GM19193 (cell line): ENCODE results near the gene ELOVL2.

Experiments
- POLR2A ChIP-seq: IDR thresholded peaks from 4 replicates; pipeline ENCODE4 v1.6.1; 2011; ENCODE audit not compliant: insufficient read depth, insufficient read length; ENCODE audit errors: extremely low read depth

Gene ELOVL2

DNA sequence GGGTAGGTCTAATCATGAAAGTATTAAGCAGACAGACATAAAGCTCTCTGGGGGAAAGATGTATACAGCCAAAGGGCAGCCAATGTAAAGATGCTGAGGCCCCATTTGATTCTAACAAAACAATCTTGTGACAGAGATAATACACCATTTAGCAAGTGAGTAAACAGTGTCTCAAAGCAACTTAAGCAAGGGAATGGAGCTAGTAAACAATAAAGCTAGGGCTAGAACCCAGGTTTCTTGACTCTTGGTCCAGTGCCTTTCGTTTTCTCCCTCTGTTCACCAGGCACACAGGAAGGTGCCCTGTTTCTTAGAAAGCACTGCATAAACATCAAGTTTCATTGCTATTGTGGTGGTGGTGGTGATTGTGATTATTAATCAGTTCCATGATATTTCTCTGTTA is 5.1 kb downstream of the ELOVL2 start:
- TF ChIP-seq POLR2A = no peak

DNA sequence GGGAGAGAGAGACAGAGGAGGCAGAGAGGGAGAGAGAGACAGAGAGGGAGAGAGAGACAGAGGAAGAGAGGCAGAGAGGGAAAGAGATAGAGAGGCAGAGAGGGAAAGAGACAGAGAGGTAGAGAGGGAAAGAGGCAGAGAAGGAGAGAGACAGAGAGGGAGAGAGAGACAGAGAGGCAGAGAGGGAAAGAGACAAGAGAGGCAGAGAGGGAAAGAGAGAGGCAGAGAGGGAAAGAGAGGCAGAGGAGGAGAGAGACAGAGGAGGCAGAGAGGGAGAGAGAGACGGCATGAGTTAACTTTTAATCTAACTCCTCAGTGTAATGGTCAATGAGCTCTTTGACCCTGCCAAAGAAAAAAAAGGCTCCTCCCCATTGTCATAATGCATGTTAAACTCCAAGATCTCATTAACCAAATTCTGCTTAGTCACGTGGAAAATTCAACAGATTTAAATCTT is 7.1 kb downstream of the ELOVL2 start:
- TF ChIP-seq POLR2A = no peak

DNA sequence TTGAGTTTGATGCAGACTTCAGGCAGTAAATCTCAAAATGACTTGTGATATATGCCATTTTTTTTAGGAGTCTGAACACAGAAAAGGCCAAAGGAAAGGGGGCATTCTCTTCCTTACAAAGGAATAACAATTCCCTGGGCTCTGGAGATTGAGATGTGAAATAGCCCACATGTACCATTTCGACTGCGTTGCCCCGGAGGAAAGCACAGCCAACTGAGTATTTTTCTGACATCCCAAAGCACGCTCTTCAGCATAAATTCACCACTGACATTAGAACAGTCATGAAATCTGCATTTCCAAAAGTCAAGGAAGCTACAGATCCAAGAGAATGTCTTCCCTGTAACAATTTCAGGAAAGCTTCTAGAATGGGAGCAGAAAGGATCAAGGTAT is 7.8 kb downstream of the ELOVL2 start:
- no peak for TF ChIP-seq POLR2A

DNA sequence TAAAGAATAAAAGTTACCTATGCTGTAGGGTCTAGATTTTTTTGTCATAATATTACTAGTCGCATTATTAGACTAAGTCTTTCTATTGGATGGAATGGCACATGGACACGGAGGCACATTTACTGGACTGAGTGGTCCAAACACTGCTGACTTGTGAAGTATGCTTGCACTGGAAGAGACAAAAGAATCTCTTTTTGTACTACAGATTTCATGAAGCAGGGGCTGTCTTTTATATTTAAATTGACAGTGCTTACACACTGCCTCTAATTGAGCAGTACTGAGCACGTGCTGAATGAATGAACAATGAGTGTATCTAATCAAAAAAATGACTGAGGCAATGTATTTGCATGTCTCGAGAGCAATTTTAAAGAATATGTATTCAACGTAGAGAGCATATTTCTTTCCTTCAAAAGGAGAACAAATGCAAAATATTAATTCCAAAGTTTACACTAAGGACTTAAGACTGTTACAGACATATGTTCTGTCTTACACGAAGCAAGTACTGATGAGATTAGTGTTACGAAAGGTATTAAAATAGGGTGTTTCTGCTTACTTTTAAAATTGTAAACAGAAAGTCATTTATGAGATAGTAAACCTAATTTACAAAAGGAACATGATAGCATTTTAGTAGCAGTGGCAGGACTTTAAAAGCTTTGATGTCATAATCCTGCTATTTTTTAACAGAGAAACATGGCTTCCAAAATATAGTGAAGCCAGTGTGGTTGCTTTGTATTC is 8.3 kb downstream of the ELOVL2 start:
- TF ChIP-seq POLR2A = no peak

DNA sequence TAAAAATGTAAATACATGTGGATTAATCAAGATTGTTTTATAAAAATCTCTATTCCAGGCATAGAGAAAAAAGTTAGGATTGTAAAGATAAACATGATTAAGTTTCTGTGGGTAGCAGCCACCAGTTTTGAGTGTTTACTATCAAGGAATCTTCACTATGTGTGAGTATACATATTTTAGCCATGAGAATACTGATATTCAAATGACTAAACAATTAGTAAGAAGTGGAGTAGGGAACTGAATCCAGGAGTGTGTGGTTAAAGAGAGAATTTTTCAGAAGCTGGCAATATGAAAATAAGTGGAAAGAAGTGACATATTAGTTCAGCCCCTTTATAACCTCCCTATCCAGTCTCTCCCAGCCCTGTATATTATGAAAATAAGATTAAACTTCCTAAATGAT is 10.3 kb downstream of the ELOVL2 start:
- TF ChIP-seq POLR2A = no peak

DNA sequence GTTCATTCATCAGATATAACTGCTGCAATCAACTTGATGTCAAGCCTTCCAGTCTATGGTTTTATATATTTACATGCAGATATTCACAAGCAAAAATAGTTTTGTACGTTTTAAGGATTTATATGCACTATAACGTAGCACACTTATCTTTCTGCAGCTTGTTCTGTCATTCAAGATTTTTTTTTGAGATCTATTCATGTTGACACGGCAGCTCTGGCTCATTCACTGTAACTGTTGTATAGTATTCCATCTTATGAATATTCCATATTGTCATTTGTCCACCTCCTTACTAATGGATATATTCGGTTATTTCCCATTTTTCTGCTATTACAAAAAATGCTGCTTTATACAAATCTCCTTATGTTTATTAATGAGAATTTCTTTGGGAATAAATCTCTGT is 13.2 kb downstream of the ELOVL2 start:
- no peak for TF ChIP-seq POLR2A

DNA sequence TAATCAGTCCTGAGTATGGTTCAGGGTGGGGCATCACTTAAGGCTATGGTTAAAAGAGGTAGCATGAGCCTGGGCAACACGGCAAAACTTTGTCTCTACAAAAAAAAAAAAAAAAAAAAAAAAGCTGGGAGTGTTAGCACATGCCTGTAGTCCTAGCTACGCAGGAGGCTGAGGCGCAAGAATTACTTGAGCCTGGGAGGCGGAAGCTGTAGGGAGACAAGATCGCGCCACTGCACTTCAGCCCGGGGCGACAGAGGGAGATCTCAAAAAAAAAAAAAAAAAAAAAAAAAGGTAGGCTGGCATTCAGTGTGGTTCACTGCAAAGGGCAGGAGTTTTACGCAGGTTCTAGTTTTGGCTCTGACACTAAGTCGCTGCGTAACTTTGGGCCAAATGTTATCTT is 15.1 kb downstream of the ELOVL2 start:
- no peak for TF ChIP-seq POLR2A

DNA sequence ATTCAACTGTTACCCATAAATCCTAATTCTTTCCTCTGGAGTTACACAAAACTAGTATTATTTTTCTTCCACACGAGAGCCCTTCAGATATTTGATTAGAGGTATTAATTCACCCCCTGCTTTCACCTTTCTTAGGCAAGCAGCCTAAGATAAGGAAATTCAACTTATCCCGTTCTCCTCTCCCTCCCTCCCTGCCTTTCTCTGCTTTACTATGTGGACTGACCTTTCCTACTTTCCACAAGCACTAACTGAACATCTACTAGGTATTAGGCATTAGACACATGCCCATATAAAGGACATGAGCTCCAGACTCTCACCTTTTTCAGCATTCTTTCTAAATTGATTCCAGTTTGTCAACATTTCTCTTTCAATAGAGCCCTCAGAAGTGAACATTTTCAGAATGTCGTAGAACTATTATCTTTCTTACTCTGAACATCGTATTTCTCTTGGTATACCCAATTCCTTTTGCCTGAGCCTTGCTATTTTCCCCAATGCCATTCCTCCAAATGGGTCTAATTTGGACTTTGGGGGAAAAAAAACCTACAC is 16.5 kb downstream of the ELOVL2 start:
- no peak for TF ChIP-seq POLR2A

DNA sequence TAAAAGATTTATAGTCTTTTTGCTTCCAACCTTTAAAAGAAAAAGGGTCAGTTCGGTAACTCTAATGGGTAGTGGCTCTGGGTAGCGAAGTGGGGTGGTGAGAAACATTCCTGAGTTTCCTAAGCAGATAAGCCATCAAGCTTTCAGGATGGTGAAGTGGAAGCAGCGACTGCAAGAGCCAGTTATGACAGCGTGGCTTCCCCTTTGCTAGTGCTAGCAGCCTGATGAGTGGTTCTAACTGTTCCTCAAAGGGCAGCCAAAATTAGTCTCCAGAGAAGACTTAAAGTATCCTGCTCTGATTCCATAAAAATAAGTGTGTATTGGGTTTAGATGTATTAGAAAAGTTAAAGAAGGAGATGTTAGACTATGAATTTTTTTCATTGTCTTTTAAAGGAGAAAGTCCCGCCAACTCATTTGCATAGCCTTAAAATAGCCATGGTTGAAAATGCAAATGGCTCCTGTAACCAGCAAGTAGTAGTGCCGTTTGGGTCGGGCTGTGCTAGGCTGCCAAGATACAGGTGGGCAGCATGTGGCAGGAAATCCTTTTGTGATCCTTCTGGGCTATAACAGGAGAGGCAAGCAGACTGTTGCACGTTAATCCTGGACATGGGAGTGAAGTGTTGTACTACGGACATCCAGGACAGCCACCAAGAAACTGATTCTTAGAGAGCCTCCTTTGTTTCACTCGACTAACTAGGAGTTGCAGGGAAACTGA is 18.0 kb downstream of the ELOVL2 start:
- no peak for TF ChIP-seq POLR2A

DNA sequence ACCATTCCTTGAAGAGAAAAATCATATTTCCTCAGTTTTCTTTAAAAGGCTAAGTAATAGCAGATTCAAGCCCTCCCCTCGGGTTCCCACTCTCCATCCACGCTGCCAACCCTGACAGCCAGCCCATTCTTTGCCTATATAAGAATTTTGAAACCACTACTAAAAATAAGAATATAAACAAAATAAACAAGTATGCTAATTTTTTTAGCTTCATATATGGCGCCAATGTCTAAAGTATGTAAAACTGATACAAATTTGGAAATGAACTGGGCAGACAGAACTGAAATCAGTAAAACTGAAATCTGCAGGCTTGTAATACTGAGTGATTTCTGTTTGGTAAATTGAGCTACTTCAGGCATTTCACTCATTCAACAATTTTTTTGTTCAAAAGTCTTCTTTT is 19.0 kb downstream of the ELOVL2 start:
- TF ChIP-seq POLR2A = no peak

DNA sequence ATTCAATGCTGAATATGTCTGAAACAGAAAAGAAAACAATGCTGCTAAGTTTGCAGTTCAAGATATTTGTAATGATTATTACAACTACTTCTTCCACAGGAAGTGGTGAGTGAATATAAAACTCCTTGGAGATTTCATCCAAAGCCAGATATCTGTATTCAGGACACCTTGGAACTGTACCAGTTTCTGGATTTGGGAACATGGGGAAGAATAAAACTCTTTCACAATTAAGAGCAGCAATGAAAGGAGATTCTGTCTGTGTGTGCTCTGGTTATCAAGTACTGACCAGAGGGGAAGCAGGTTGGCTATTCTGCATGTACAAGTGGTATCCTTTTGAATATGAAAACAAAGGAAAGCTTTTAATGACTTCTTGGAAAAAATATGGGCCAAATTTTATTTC is 21.1 kb downstream of the ELOVL2 start:
- TF ChIP-seq POLR2A = no peak

DNA sequence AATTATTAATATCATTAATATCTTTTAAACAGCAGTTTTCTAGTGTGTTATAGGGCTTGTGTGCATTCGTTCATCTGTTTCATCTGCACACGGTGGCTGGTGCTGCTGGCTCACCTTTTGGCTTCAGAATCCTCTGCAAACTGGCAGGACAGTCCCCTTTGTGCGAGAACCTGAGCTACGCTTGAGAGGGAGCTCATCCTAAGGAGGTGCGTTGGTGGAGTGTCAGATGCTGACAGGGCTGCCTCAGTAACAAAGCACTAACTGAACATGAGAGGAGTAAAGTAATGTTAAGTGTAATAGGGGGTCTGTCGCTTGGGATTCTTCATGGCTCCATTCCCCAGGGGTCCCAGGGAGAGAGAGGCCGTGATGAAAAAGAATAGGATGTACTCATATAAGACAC is 22.4 kb downstream of the ELOVL2 start:
- TF ChIP-seq POLR2A = no peak

DNA sequence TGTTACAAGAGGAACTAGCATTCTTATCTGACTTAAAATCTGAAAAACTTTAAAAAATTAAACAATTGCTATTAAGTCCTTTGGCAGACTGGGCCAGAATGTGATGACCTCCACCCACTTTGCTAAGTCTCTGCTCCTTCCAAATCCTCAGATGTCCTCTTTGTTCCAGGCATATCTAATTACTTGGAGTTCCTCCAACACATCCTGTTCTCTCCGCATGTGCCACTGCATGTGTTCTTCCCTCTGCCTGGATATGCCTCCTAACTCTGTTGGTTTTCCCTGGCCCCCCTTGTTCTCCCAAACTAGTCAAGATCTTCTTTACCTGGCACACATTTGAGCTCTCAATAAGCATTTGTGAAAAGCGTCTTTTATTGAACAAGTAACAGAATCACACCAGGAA is 23.1 kb downstream of the ELOVL2 start:
- TF ChIP-seq POLR2A = no peak

DNA sequence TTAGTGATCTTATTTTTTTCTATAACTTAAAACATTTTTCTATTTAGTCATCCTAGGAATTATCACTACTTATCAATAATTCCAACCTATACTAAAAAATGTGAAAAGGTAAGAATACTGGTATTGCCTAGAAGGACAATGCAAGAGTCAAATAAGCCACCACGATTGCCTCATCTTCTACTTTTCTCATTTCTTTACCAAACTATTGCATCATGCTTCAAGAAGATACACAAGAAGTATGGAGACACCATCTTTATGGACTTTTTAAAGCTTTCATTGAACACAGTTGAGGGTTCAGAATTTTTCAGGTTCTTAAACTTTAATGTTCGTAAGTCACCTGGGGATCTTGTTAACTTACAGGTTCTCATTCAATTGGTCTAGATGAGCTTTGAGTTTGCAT is 25.9 kb downstream of the ELOVL2 start:
- no peak for TF ChIP-seq POLR2A

DNA sequence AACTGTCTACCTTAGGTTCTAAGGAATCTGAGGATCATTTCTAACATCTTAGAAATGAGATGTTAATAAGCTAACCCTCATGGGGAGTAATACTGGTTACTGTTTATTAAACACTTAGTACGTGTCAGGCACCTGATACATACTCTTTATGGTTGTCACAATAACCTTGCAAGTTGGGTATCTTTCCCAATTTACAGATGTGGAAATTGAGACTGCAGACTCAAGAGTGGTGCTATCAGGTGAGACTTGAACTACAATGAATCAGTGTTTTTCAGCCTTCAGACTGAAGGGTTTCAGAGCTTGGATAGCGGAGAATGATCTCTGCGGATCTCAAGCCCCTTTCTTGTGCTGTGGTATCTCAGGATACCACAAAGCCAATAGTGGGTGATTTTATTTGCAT is 27.0 kb downstream of the ELOVL2 start:
- no peak for TF ChIP-seq POLR2A

DNA sequence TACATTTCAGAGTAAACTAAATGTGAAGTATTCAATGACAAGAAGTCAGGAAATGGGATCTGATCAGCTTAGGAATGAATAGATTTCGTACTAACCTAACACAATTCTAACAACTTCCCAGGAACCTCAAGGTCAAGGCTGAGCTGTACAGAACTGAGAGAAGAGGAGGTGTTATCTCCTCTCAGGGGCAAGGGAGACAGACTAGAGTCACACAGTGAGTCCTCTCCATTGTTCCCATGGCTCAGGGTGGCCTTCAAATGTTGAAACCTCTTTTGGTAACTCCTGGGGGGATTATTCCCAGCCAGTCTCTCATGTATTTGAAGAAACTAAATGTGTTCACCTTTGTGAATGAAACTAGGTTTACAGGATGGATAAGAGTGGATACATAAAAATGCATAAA is 27.7 kb downstream of the ELOVL2 start:
- no peak for TF ChIP-seq POLR2A
